Colonic mucosa (tissue), 4 donors: ENCODE measurements around the gene AOPEP. TPM values are rescaled to one million over a fixed set of nuclear protein-coding genes. Genes with fewer than 3 reads are reported as not detected.

ENCODE experiments used
- DNase-seq: peaks from one replicate; pipeline ENCODE4 v3.0.0-alpha.2; 2020
- H3K27ac ChIP-seq: fragments of 200-600 bp; one replicate; pipeline ENCODE4 v1.8.0; 2021
- H3K27me3 ChIP-seq: fragments of 200-600 bp; one replicate; pipeline ENCODE4 v1.8.0; 2021
- H3K36me3 ChIP-seq: fragments of 200-600 bp; one replicate; pipeline ENCODE4 v1.8.0; 2021
- H3K4me1 ChIP-seq: fragments of 200-600 bp; one replicate; pipeline ENCODE4 v1.8.0; 2021; ENCODE audit warnings: mild to moderate bottlenecking
- H3K4me3 ChIP-seq: fragments of 200-600 bp; one replicate; pipeline ENCODE4 v1.8.0; 2021
- H3K9ac ChIP-seq, 2 donors: one replicate each; pipeline ENCODE4 v1.7.0; 2013; ENCODE audit warnings: control low read depth in 2 of 2, low read depth in 2 of 2, low read length in 2 of 2
- H3K9me3 ChIP-seq: fragments of 200-600 bp; one replicate; pipeline ENCODE4 v1.8.0; 2021
- CTCF ChIP-seq: fragments of 200-600 bp; IDR thresholded peaks from one replicate; pipeline ENCODE4 v1.8.0; 2022; ENCODE audit warnings: antibody characterized with exemption, mild to moderate bottlenecking
- intact Hi-C: fragments of 100-400 bp; cut with DNase I; formaldehyde crosslinking; loops from one replicate; pipeline ENCODE4 v1.14.1; 2022
- total RNA-seq, 2 donors: library from RNA; stranded (reverse); fragmentation: NEBNext Ultra II Directional in 1 of 2; extraction: Animal tissue kit (Norgen Biotek cat#: 25700) in 1 of 2; gene quantifications; one replicate each; pipeline ENCODE4 v1.2.1, GENCODE V29; 2021
- donor health status: healthy.
- donor health status: DM: no; HTN: no; CAD: no.
- donor health status: DM: no; HTN: no; CAD: no.

AOPEP gene
- total RNA-seq, 2 donors from 2014 or later, result 38.4 to 43.2 TPM

GRCh38 chr9:95096807-95097206 is 370.3 kb downstream of the AOPEP start:
- Histone ChIP-seq H3K4me3 (no peak overlapping the region), H3K4me1 (peaks cover 6% of the 10 kb centered on the region), H3K27ac (no peak overlapping the region), H3K9me3 (no peaks in the 10 kb centered on the region), H3K36me3 (no peaks in the 10 kb centered on the region), H3K27me3 (no peaks in the 10 kb centered on the region), H3K9ac (no peak overlapping the region)
- TF ChIP-seq CTCF, result no peak
- no peak for DNase-seq
- intact Hi-C loops, result no loop called here

- Histone ChIP-seq H3K9ac (no peak overlapping the region), H3K27me3 (no peaks in the 10 kb centered on the region), H3K9me3 (no peaks in the 10 kb centered on the region), H3K36me3 (no peaks in the 10 kb centered on the region), H3K4me3 (no peak overlapping the region), H3K27ac (no peak overlapping the region), H3K4me1 (peaks cover 1% of the 10 kb centered on the region)
- DNase-seq, result no peak
- intact Hi-C loops, result no loop called here
- TF ChIP-seq CTCF, result no peak
These were observed 370.8 kb downstream of the AOPEP start for GRCh38 chr9:95097279-95097678.

DNA sequence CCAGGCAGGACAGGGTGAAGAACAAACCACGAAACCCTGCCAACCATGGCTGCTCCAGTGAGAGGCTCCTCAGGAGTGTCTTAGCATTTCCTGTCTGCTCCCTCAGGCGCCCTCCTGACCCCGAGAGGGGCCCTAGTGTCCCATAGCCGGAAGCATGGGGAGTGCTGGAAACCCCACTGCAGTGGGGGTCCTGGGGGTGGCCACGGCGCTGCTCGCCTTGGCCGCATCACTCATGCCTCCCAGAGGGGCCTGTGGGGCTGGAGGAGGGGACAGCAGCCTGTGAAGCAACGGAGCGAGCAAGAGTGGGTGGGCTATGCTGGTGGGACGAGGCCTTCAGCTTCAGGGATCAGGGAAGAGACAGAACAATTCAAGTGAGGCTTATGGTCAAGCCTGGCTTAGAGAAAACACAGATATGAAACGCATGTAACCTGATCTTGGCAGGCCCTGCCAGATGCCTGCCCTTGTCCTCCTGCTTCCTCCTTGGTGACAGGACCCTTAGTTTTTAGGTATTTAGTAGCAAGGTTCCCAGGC is 372.0 kb downstream of the AOPEP start:
- Histone ChIP-seq H3K4me1 (no peaks in the 10 kb centered on the region), H3K9me3 (no peaks in the 10 kb centered on the region), H3K27me3 (no peaks in the 10 kb centered on the region), H3K9ac (no peak overlapping the region), H3K4me3 (no peak overlapping the region), H3K36me3 (no peaks in the 10 kb centered on the region), H3K27ac (no peak overlapping the region)
- no peak for TF ChIP-seq CTCF
- intact Hi-C loops, result no loop called here
- DNase-seq, result no peak

- Histone ChIP-seq H3K36me3 (no peaks in the 10 kb centered on the region), H3K27me3 (no peaks in the 10 kb centered on the region), H3K27ac (no peak overlapping the region), H3K4me3 (no peak overlapping the region), H3K9ac (no peak overlapping the region), H3K4me1 (no peaks in the 10 kb centered on the region), H3K9me3 (no peaks in the 10 kb centered on the region)
- TF ChIP-seq CTCF, result no peak
- no peak for DNase-seq
- intact Hi-C loops, result no loop called here
These were observed 373.0 kb downstream of the AOPEP start for GRCh38 chr9:95099321-95100070.

GRCh38 chr9:95100071-95100627 is 373.6 kb downstream of the AOPEP start:
- intact Hi-C loops, result no loop called here
- Histone ChIP-seq H3K36me3 (no peaks in the 10 kb centered on the region), H3K9me3 (no peaks in the 10 kb centered on the region), H3K4me1 (no peaks in the 10 kb centered on the region), H3K27ac (no peak overlapping the region), H3K27me3 (no peaks in the 10 kb centered on the region), H3K4me3 (no peak overlapping the region), H3K9ac (no peak overlapping the region)
- TF ChIP-seq CTCF, result no peak
- no peak for DNase-seq
